H1 (cell line): ENCODE results near the gene ACBD4. TPM values are rescaled to one million over a fixed set of nuclear protein-coding genes. Genes with fewer than 3 reads are reported as not detected.

Experiments used
- ASH2L ChIP-seq: fragments of 200-600, 300-600 bp; sonication (generic); IDR thresholded peaks from one replicate; pipeline ENCODE4 v1.7.1; 2017; ENCODE audit warnings: low read length
- BACH1 ChIP-seq: IDR thresholded peaks from 2 replicates; pipeline ENCODE4 v1.6.1; 2012; ENCODE audit warnings: low read length, improper control_type of control experiment
- BCL11A ChIP-seq, 2 experiments: IDR thresholded peaks; one replicate each; pipeline ENCODE4 v1.6.1; 2011; ENCODE audit warnings: low read depth in 2 of 2, low read length in 2 of 2, mild to moderate bottlenecking in 2 of 2
- BRCA1 ChIP-seq: IDR thresholded peaks from 2 replicates; pipeline ENCODE4 v1.6.1; 2012; ENCODE audit warnings: low read depth, low read length, improper control_type of control experiment
- CREB1 ChIP-seq: IDR thresholded peaks from 2 replicates; pipeline ENCODE4 v1.6.1; 2012; ENCODE audit warnings: inconsistent platforms
- HDAC2 ChIP-seq, 2 experiments: fragments of 300-600 bp in 1 of 2; sonication (generic) in 1 of 2; IDR thresholded peaks; 2 replicates each; pipeline ENCODE4 v1.6.1; 2011 to 2012; ENCODE audit warnings: low read depth in 2 of 2, low read length in 2 of 2, mild to moderate bottlenecking in 2 of 2, moderate library complexity in 2 of 2, borderline replicate concordance in 1 of 2, inconsistent platforms in 1 of 2
- KDM4A ChIP-seq: IDR thresholded peaks from one replicate; pipeline ENCODE4 v1.7.1; 2012; ENCODE audit warnings: low read depth, mild to moderate bottlenecking, moderate library complexity, low read length, inconsistent platforms; ENCODE audit not compliant: severe bottlenecking
- RAD21 ChIP-seq, 2 experiments: IDR thresholded peaks in 1 of 2; conservative IDR thresholded peaks in 1 of 2; 2 replicates each; pipeline ENCODE4 v1.6.1; 2011; ENCODE audit warnings: low read depth in 2 of 2, low read length in 2 of 2, improper control_type of control experiment in 1 of 2, inconsistent platforms in 1 of 2, mild to moderate bottlenecking in 1 of 2, moderate library complexity in 1 of 2
- SIRT6 ChIP-seq: IDR thresholded peaks from one replicate; pipeline ENCODE4 v1.7.1; 2012; ENCODE audit warnings: low read length, inconsistent platforms
- polyA plus RNA-seq, 7 experiments: library from polyadenylated mRNA; depleted of rRNA in 3 of 7; stranded (reverse) in 5 of 7; unstranded in 2 of 7; fragments of >200 nt in 5 of 7; fragments of 200-250 nt in 2 of 7; gene quantifications; 1 replicate in 5 of 7; 2 replicates in 1 of 7; 4 replicates in 1 of 7; pipeline versions ENCODE4 v1.2.1 to v1.2.3, GENCODE V29; 2011 to 2013; ENCODE audit warnings: missing spikeins in 2 of 7, mixed read lengths in 2 of 7
- total RNA-seq: library from RNA; stranded (reverse); fragmentation: NEBNext Ultra II Directional; extraction: Animal tissue kit (Norgen Biotek cat#: 25700); gene quantifications from 2 replicates; pipeline ENCODE4 v1.2.1, GENCODE V29; 2021
- TF ChIP-seq, protein P1 (sequence below): IDR thresholded peaks from 2 replicates; pipeline ENCODE4 v1.6.1; 2012; ENCODE audit warnings: inconsistent platforms
- TF ChIP-seq, protein P2 (sequence below), 3 experiments: IDR thresholded peaks; 1 replicate in 2 of 3; 2 replicates in 1 of 3; pipeline versions ENCODE4 v1.5.1 to v1.6.1; 2011; ENCODE audit warnings: low read length in 3 of 3, mild to moderate bottlenecking in 3 of 3, inconsistent platforms in 2 of 3, low read depth in 1 of 3, moderate library complexity in 1 of 3; ENCODE audit not compliant: insufficient read depth in 1 of 3; ENCODE audit errors: control extremely low read depth in 1 of 3
- TF ChIP-seq, protein P3 (sequence below): IDR thresholded peaks from 2 replicates; pipeline ENCODE4 v1.6.1; 2012; ENCODE audit warnings: low read length, inconsistent platforms

Gene ACBD4
- total and polyA plus RNA-seq, 2 of the 8 experiments (the other 6 are each of a cell fraction or from before 2014, with no cell fraction given): 7.3 to 10.7 TPM

DNA sequence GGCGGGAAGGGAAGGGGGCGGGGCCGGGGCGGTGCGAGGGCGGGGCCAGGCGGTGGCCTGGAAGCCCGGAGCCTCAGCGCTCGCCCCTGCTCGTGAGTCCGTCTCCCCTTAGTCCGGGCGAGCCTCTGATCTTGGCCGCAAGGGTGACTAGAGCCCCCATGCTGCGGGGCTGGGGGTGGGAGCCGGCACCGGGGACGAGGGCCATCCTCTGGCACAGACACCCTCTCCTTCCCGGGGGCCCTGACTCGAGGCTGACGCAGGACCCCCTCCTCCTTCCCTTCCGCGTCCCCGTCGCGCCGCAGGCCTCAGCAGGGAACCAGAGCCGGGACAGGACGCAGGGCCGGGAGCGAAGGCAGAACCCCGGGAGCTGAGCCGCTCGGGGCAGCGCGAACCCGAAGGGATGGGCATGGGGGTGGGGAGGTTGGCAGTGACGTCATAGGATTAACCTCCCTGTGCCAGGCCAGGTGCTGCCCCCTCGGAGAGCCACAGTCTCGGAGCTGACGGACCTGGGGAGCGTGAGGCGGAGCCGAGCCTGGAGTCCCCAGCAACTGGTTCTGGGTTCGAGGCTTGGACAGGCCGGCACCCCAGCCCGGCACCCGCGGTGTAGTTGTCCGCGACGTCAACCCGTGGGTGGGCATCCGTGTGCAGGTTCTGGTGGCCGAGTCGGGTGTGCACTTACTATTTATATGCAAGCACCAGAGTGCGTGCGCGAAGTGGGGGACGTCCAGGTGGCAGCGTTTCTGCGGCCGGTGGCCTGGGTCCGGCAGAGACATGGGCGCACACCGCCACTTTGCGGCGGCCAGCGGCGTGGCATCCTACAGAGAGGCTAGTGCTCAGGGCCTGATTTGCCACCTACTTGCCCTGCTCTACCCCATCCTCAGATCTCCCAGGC lies 2.7 kb upstream of the ACBD4 start (continued):
- TF ChIP-seq, protein P1, sequence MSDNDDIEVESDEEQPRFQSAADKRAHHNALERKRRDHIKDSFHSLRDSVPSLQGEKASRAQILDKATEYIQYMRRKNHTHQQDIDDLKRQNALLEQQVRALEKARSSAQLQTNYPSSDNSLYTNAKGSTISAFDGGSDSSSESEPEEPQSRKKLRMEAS: peak; percentile 60
- TF ChIP-seq KDM4A (peak; percentile 58), BACH1 (0 out of 2 replicates have a peak, but pooled peaks have one; percentile 28), RAD21 (IDR thresholded peaks at IDR 0.05 in 1 of 2, conservative IDR thresholded peaks at IDR 0.05 in 1 of 2; ENCODE audit: low read depth in 2 of 2, low read length in 2 of 2) (peak; percentile 77 to 82), CREB1 (peak; percentile 86), BCL11A (IDR thresholded peaks at IDR 0.05; ENCODE audit: low read depth in 2 of 2, low read length in 2 of 2) (no peak), ASH2L (peak; percentile 52), BRCA1 (no peak), HDAC2 (IDR thresholded peaks at IDR 0.05; ENCODE audit: borderline replicate concordance in 1 of 2, low read depth in 2 of 2, low read length in 2 of 2) (0 out of 4 replicates have a peak, but pooled peaks of 1 of the 2 experiments have one; percentile 40), SIRT6 (no peak)
- TF ChIP-seq, protein P2, sequence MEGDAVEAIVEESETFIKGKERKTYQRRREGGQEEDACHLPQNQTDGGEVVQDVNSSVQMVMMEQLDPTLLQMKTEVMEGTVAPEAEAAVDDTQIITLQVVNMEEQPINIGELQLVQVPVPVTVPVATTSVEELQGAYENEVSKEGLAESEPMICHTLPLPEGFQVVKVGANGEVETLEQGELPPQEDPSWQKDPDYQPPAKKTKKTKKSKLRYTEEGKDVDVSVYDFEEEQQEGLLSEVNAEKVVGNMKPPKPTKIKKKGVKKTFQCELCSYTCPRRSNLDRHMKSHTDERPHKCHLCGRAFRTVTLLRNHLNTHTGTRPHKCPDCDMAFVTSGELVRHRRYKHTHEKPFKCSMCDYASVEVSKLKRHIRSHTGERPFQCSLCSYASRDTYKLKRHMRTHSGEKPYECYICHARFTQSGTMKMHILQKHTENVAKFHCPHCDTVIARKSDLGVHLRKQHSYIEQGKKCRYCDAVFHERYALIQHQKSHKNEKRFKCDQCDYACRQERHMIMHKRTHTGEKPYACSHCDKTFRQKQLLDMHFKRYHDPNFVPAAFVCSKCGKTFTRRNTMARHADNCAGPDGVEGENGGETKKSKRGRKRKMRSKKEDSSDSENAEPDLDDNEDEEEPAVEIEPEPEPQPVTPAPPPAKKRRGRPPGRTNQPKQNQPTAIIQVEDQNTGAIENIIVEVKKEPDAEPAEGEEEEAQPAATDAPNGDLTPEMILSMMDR (IDR thresholded peaks at IDR 0.05; ENCODE audit: control extremely low read depth in 1 of 3, insufficient read depth in 1 of 3, low read depth in 1 of 3, low read length in 3 of 3): peak; percentile 81 to 93 (median 89)
- TF ChIP-seq, protein P3, sequence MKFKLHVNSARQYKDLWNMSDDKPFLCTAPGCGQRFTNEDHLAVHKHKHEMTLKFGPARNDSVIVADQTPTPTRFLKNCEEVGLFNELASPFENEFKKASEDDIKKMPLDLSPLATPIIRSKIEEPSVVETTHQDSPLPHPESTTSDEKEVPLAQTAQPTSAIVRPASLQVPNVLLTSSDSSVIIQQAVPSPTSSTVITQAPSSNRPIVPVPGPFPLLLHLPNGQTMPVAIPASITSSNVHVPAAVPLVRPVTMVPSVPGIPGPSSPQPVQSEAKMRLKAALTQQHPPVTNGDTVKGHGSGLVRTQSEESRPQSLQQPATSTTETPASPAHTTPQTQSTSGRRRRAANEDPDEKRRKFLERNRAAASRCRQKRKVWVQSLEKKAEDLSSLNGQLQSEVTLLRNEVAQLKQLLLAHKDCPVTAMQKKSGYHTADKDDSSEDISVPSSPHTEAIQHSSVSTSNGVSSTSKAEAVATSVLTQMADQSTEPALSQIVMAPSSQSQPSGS: peak; percentile 83; the same call in 1 of the 2 replicates
